Loucy (cell line): ENCODE results near the gene ZNF438.

Source experiments
- H2AFZ ChIP-seq: fragments of 200-600 bp; sonication (generic); 2 replicates; pipeline ENCODE4 v1.6.0; 2016; ENCODE audit warnings: antibody characterized with exemption, mild to moderate bottlenecking, low read length, moderate library complexity
- H3F3A ChIP-seq: fragments of 200-600 bp; 2 replicates; pipeline ENCODE4 v1.6.0; 2016; ENCODE audit warnings: antibody characterized with exemption, low read depth, mild to moderate bottlenecking
- H3K27me3 ChIP-seq: fragments of 200-600 bp; sonication (generic); 2 replicates; pipeline ENCODE4 v1.6.1; 2014; ENCODE audit warnings: low read length, mild to moderate bottlenecking; ENCODE audit not compliant: insufficient read depth, poor library complexity, severe bottlenecking
- H3K36me3 ChIP-seq: fragments of 200-600 bp; sonication (generic); 2 replicates; pipeline ENCODE4 v1.6.1; 2016; ENCODE audit warnings: low read length; ENCODE audit not compliant: insufficient read depth
- H3K4me1 ChIP-seq: fragments of 200-600 bp; sonication (generic); 2 replicates; pipeline ENCODE4 v1.5.1; 2014; ENCODE audit warnings: low read length, mild to moderate bottlenecking; ENCODE audit not compliant: insufficient read depth, poor library complexity, severe bottlenecking
- H3K4me2 ChIP-seq: fragments of 200-600 bp; sonication (generic); 2 replicates; pipeline ENCODE4 v1.6.0; 2014; ENCODE audit warnings: antibody characterized with exemption, low read length, low read depth, mild to moderate bottlenecking; ENCODE audit not compliant: poor library complexity, severe bottlenecking
- H3K4me3 ChIP-seq: fragments of 200-600 bp; sonication (generic); 2 replicates; pipeline ENCODE4 v1.5.1; 2014; ENCODE audit warnings: low read length, mild to moderate bottlenecking, mixed read lengths; ENCODE audit not compliant: poor library complexity, severe bottlenecking
- H3K79me2 ChIP-seq: fragments of 200-600 bp; sonication (generic); 2 replicates; pipeline ENCODE4 v1.6.1; 2014; ENCODE audit warnings: low read length; ENCODE audit not compliant: insufficient read depth
- H3K9ac ChIP-seq: fragments of 200-600 bp; sonication (generic); 2 replicates; pipeline ENCODE4 v1.6.0; 2014; ENCODE audit warnings: mild to moderate bottlenecking, low read depth, low read length, moderate library complexity; ENCODE audit not compliant: poor library complexity, severe bottlenecking
- H3K9me2 ChIP-seq: fragments of 200-600 bp; sonication (generic); replicated peaks from 2 replicates; pipeline ENCODE4 v1.6.1; 2016; ENCODE audit warnings: low read depth, low read length, mixed read lengths
- H3K9me3 ChIP-seq: fragments of 200-600 bp; sonication (generic); 2 replicates; pipeline ENCODE4 v1.6.1; 2014; ENCODE audit warnings: mild to moderate bottlenecking, antibody characterized with exemption, low read length, low read depth; ENCODE audit not compliant: insufficient read depth
- H4K20me1 ChIP-seq: fragments of 200-600 bp; sonication (generic); 2 replicates; pipeline ENCODE4 v1.6.0; 2014; ENCODE audit warnings: antibody characterized with exemption, low read length, mild to moderate bottlenecking; ENCODE audit not compliant: insufficient read depth, poor library complexity, severe bottlenecking
- CTCF ChIP-seq: fragments of 200-600 bp; sonication (generic); conservative IDR thresholded peaks from 2 replicates; pipeline ENCODE4 v1.5.1; 2014; ENCODE audit warnings: mild to moderate bottlenecking, antibody characterized with exemption, low read length
- EZH2phosphoT487 ChIP-seq: fragments of 200-600 bp; IDR thresholded peaks from 2 replicates; pipeline ENCODE4 v1.6.1; 2018; ENCODE audit warnings: antibody characterized with exemption, mild to moderate bottlenecking, moderate library complexity, borderline replicate concordance

Gene ZNF438

GRCh38 chr10:30944005-30944404 is 87.7 kb downstream of the ZNF438 start:
- H3K27me3 ChIP-seq: no peaks in the 10 kb centered on the region
- H3K4me2 ChIP-seq: no peak overlapping the region
- H3K4me3 ChIP-seq: no peak overlapping the region
- H2AFZ ChIP-seq: no peak overlapping the region
- TF ChIP-seq EZH2phosphoT487: no peak
- no peak for TF ChIP-seq CTCF
- H3K9me3 ChIP-seq: no peaks in the 10 kb centered on the region
- no peaks in the 10 kb centered on the region for H4K20me1 ChIP-seq
- no peaks in the 10 kb centered on the region for H3K79me2 ChIP-seq
- no peaks in the 10 kb centered on the region for H3K4me1 ChIP-seq
- no peaks in the 10 kb centered on the region for H3K9me2 ChIP-seq
- no peak overlapping the region for H3K9ac ChIP-seq
- no peaks in the 10 kb centered on the region for H3F3A ChIP-seq
- H3K36me3 ChIP-seq: no peaks in the 10 kb centered on the region

- TF ChIP-seq CTCF: no peak
- TF ChIP-seq EZH2phosphoT487: no peak
- Histone ChIP-seq H3K9me2 (no peaks in the 10 kb centered on the region), H3F3A (no peaks in the 10 kb centered on the region), H3K27me3 (no peaks in the 10 kb centered on the region), H3K4me2 (no peak overlapping the region), H3K9ac (no peak overlapping the region), H2AFZ (no peak overlapping the region), H3K36me3 (no peaks in the 10 kb centered on the region), H3K4me3 (no peak overlapping the region), H3K9me3 (no peaks in the 10 kb centered on the region), H4K20me1 (no peaks in the 10 kb centered on the region), H3K4me1 (no peaks in the 10 kb centered on the region), H3K79me2 (no peaks in the 10 kb centered on the region)
Observed at GRCh38 chr10:30943451-30943850, 88.2 kb downstream of the ZNF438 start.

GRCh38 chr10:30940256-30940655 is 91.4 kb downstream of the ZNF438 start:
- Histone ChIP-seq H3K36me3 (no peaks in the 10 kb centered on the region; the same call in 1 of the 2 replicates), H4K20me1 (no peaks in the 10 kb centered on the region), H3K9me2 (no peaks in the 10 kb centered on the region), H3K4me2 (no peak overlapping the region), H3K4me3 (no peak overlapping the region), H3K79me2 (no peaks in the 10 kb centered on the region), H3K9ac (no peak overlapping the region), H3K9me3 (no peaks in the 10 kb centered on the region), H3K4me1 (no peaks in the 10 kb centered on the region), H3F3A (no peaks in the 10 kb centered on the region), H2AFZ (no peak overlapping the region), H3K27me3 (no peaks in the 10 kb centered on the region)
- no peak for TF ChIP-seq CTCF
- TF ChIP-seq EZH2phosphoT487: no peak
